ENCODE measurements around the gene CYB5R3. TPM values are rescaled to one million over a fixed set of nuclear protein-coding genes. Genes with fewer than 3 reads are reported as not detected.

The CYB5R3 gene
- polyA plus RNA-seq, 1 donor (not counting 4 experiments of a cell fraction or from before 2014, with no cell fraction given) = 102 TPM

GRCh38 chr22:42602470-42602869 is 46.7 kb downstream of the CYB5R3 start:
- dilution Hi-C loops (cut with MboI; ENCODE audit: extremely low pct_ligation_motif_present, low sequenced_read_pairs) = no loop called here
- H3K36me3 ChIP-seq (ENCODE audit: control insufficient read depth in 2 of 2, extremely low read depth in 1 of 2, insufficient read depth in 2 of 2, low read length in 2 of 2) = peaks cover 26 to 35% of the 10 kb centered on the region in 2 experiments
- no peaks in the 10 kb centered on the region for H3K27me3 ChIP-seq (ENCODE audit: control insufficient read depth, extremely low read depth, insufficient read depth, low read length)
- no peak overlapping the region for H3K27ac ChIP-seq (ENCODE audit: control insufficient read depth, insufficient read depth, low read length)
- FAIRE-seq (no peak), DNase-seq (ENCODE audit: low read depth, low spot score) (no peak)
- H3K4me3 ChIP-seq (ENCODE audit: control insufficient read depth in 2 of 3, extremely low read depth in 1 of 3, insufficient read depth in 2 of 3, low read depth in 1 of 3, low read length in 3 of 3) = no peak overlapping the region
- H3K4me1 ChIP-seq (ENCODE audit: control insufficient read depth, extremely low read depth, insufficient read depth, low read length) = no peaks in the 10 kb centered on the region
- no peak for TF ChIP-seq EZH2 (IDR thresholded peaks at IDR 0.05; ENCODE audit: low read length)
- TF ChIP-seq, protein P1, sequence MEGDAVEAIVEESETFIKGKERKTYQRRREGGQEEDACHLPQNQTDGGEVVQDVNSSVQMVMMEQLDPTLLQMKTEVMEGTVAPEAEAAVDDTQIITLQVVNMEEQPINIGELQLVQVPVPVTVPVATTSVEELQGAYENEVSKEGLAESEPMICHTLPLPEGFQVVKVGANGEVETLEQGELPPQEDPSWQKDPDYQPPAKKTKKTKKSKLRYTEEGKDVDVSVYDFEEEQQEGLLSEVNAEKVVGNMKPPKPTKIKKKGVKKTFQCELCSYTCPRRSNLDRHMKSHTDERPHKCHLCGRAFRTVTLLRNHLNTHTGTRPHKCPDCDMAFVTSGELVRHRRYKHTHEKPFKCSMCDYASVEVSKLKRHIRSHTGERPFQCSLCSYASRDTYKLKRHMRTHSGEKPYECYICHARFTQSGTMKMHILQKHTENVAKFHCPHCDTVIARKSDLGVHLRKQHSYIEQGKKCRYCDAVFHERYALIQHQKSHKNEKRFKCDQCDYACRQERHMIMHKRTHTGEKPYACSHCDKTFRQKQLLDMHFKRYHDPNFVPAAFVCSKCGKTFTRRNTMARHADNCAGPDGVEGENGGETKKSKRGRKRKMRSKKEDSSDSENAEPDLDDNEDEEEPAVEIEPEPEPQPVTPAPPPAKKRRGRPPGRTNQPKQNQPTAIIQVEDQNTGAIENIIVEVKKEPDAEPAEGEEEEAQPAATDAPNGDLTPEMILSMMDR (optimal IDR thresholded peaks at IDR 0.05 in 1 of 3, IDR thresholded peaks at IDR 0.05 in 1 of 3, conservative IDR thresholded peaks at IDR 0.05 in 1 of 3; ENCODE audit: extremely low read depth in 1 of 3, insufficient read depth in 2 of 3, low read length in 3 of 3) = no peak
- H3K9me3 ChIP-seq (ENCODE audit: control insufficient read depth, low read depth, low read length) = no peaks in the 10 kb centered on the region
- peaks cover under 1% of the 10 kb centered on the region for H4K20me1 ChIP-seq (ENCODE audit: control insufficient read depth, extremely low read depth, insufficient read depth, low read length)
- peaks cover 64% of the 10 kb centered on the region for H3K79me2 ChIP-seq (ENCODE audit: control insufficient read depth, insufficient read depth, low read length)
- no peak overlapping the region for H3K9ac ChIP-seq (ENCODE audit: control insufficient read depth, extremely low read depth, insufficient read depth, low read length)
- peaks cover 2% of the 10 kb centered on the region for H3K9me1 ChIP-seq (ENCODE audit: control insufficient read depth, extremely low read depth, insufficient read depth, low read length)
- H3K4me2 ChIP-seq (ENCODE audit: control insufficient read depth, extremely low read depth, insufficient read depth, low read depth, low read length) = no peak overlapping the region
- no peak overlapping the region for H2AFZ ChIP-seq (ENCODE audit: control insufficient read depth, low read length)

DNA sequence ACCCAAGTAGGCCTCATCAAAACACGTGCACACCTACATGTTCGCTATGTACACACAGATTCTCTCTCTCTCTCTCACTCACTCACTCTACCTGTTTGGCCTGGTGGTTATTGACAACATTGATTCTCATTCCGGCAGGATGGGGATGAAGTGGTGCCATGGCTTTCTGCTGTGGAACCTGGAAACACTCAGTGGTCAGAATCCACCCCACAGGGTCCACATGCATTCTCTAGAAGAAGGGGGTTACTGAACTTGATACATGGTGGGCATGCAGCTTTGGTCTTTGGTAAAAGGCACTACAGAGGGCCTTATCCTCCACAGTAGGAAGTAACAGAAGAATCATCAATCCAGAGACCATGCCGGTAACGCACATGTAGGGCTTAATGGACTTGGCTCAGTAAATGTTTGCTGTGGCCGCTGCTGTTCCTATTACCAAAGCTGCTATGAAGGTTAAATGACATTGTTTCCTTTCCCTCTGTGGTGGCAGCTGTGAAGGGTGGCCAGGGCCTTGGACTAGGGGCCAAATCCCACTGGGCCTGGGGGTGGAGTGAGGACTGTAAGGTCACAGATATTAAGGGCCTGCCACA is 47.2 kb downstream of the CYB5R3 start:
- Histone ChIP-seq H3K9me3 (ENCODE audit: control insufficient read depth, low read depth, low read length) (no peaks in the 10 kb centered on the region), H2AFZ (ENCODE audit: control insufficient read depth, low read length) (no peak overlapping the region), H3K9me1 (ENCODE audit: control insufficient read depth, extremely low read depth, insufficient read depth, low read length) (peaks cover 2% of the 10 kb centered on the region), H3K4me1 (ENCODE audit: control insufficient read depth, extremely low read depth, insufficient read depth, low read length) (no peaks in the 10 kb centered on the region), H3K27me3 (ENCODE audit: control insufficient read depth, extremely low read depth, insufficient read depth, low read length) (no peaks in the 10 kb centered on the region), H3K27ac (ENCODE audit: control insufficient read depth, insufficient read depth, low read length) (no peak overlapping the region), H3K79me2 (ENCODE audit: control insufficient read depth, insufficient read depth, low read length) (peaks cover 62% of the 10 kb centered on the region), H4K20me1 (ENCODE audit: control insufficient read depth, extremely low read depth, insufficient read depth, low read length) (peaks cover 3% of the 10 kb centered on the region), H3K4me2 (ENCODE audit: control insufficient read depth, extremely low read depth, insufficient read depth, low read depth, low read length) (no peak overlapping the region), H3K9ac (ENCODE audit: control insufficient read depth, extremely low read depth, insufficient read depth, low read length) (no peak overlapping the region), H3K36me3 (ENCODE audit: control insufficient read depth in 2 of 2, extremely low read depth in 1 of 2, insufficient read depth in 2 of 2, low read length in 2 of 2) (peaks cover 31 to 40% of the 10 kb centered on the region in 2 experiments), H3K4me3 (ENCODE audit: control insufficient read depth in 2 of 3, extremely low read depth in 1 of 3, insufficient read depth in 2 of 3, low read depth in 1 of 3, low read length in 3 of 3) (no peak overlapping the region)
- FAIRE-seq = no peak
- DNase-seq (ENCODE audit: low read depth, low spot score) = no peak
- no peak for TF ChIP-seq EZH2 (IDR thresholded peaks at IDR 0.05; ENCODE audit: low read length)
- TF ChIP-seq, protein P1 (optimal IDR thresholded peaks at IDR 0.05 in 1 of 3, IDR thresholded peaks at IDR 0.05 in 1 of 3, conservative IDR thresholded peaks at IDR 0.05 in 1 of 3; ENCODE audit: extremely low read depth in 1 of 3, insufficient read depth in 2 of 3, low read length in 3 of 3) = no peak
- dilution Hi-C loops (cut with MboI; ENCODE audit: extremely low pct_ligation_motif_present, low sequenced_read_pairs) = no loop called here

Measured in keratinocyte (primary cell).